GM18907 (cell line): Measurements from ENCODE around the gene ATF5.

Experiments
- ATAC-seq: cut with Tn5 transposase; IDR thresholded peaks from one replicate; pipeline ENCODE4 v1.9.1; 2021; ENCODE audit warnings: mild to moderate bottlenecking, moderate library complexity; ENCODE audit not compliant: unreplicated experiment

The ATF5 gene

DNA sequence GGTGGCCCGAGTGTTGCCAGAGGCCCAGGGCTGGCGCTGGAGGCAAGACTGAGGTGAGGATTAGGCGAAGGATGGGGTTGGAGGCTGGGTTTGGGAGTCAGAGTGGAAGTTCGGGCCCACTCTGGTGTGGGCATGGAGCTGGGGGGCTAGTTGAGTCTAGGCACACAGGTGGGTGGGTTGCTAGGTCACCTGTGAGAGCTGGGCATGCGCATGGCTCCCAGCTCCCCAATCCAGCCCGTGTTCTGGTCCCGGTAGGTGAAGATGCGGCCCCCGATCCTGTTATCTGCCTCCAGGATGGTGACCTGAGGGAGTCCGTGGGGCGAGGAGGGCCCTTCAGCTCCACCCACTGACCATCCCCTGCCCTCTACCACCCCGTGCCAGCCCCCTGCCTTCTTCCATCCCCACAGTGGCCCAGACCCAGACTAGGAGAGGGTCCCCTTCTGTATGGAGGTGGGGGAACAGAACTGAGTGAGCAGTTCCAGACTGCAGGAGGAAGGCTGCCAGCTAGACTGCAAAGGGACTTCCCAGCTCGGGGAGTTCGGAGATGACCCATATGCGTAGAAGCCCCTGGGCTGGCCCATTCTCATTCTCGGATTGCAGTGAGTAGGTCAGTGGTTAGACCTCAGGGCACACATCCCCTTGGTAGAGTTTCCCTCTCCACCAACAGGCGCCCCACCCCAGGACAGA lies 34.0 kb upstream of the ATF5 start:
- ATAC-seq, result peak; percentile 31

DNA sequence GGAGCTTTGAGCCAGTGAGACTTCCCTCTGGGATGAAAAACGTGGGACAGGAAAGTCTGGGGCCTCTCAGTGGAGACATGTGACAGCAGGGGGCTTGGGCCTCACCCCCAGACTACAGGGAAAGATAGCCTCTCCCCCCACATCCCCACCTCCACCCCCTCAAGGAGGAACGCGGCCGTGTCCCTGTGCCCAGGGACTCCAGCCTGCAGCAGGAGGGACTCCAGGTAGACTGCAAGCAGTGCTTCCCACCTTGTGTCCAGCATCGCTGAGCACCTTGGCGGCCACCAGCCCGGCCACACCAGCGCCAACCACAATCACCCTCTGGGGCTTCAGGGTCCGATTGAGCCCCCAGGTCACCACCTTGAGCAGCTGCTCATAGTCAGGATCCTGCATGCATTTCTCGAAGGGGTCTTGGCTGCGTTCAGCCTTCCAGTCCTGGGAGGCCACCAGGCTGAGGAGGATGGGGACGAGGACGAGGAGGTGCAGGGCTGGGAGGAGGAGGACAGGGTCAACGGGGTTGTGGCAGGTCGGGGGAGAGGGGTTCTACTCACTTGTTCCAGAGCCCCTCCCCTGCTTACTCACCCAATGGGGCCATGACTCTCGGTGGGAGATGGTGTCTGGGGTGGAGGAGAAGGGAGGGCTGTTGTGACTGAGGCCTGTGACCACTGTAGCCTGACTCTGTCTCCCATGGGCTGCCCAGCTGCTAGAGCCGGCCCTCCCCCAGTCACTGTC lies 33.3 kb upstream of the ATF5 start:
- no peak for ATAC-seq

DNA sequence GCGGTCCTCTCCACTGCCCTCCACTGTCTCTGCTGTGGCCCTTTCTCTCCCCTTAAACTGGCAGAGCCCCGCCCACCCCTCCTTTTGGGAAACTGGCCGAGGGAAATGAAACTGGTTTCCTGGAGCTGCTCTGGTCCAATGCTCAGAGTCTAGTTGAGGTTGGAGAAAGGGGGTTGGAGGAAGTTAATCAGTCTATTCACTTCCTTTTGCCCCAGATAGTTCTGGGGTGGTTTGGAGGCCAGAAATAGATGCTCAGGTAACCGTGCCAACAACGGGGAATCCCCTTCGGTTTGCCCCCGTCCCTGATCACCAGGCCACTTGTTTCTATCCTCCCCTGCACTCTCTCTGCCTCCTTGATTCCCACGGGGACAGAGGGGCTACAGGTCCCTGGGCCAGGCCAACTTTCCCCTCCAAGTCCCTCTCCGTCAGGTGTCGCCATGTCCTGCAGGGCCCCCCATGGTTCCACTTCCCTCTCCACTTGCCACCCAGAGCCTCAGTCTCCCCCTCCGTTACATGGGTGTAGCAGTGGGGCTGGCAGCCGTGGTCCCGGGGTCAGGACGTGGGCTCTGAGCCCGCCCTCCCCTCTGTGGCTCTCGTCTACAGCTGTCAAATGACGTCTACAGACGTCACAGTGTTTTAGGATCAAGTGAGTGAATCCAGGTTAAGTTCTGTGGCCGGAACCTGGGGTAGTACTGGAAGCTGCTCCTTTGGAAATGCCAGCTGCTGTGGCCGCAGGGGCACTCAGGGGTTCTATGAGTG lies 32.0 kb upstream of the ATF5 start, which contains the start of gene IL4I1:
Gene IL4I1, minus strand, starts transcription at position 25 of the 759 bp plus-strand sequence. CDS start 727 bp downstream, outside the sequence.
- ATAC-seq, result peak; percentile 61

DNA sequence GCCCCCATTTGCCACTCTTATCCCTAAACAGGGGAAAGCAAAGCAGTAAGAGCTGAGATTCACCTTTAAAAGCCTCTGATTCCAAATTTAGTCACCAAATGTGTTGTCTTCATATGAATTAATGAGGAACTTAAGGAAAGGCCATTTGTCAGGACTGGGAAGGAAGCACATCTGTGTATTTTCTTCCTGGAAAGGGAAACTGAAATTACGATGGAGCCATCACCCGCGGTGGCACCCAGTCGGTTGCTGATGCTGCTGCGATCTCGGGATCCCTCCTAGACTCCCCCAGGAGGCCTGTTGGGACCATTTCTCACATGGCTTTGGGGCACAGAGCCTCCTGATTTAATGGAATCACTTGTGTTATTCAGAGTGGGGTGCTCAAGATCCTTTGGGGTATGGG lies 24.9 kb upstream of the ATF5 start:
- no peak for ATAC-seq

DNA sequence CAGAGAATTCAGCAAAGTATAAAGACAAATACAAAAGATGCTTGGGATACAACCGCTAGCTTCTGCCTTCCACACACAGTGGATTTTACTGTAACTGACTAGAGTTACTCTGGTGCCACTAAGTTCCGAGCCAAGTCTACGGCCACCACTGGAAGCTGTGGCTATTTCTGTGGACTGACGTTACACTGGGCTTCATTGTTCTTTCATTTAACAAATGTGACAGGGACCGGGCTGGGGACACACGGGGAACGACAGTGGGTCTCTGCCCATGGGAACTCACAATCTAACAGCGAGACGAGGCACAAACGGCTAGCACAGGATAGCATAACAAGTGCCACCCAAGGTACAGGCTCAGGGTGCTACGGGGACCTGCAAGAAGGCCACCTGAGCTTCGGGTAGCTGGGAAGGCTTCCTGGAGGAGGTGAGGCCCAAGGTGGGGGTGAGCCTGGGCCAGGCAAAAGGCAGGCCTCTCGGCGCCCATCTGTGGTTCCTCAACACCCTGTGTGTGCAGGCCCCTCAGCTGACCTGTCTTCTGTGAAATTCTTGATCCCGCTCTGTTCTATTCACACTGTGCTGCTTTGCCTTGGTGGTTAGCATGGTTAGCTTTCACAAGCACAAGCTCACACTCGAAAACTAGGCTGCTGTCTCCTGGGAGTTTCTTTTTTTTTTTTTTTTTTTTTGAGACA lies 22.0 kb upstream of the ATF5 start:
- ATAC-seq, result no peak

DNA sequence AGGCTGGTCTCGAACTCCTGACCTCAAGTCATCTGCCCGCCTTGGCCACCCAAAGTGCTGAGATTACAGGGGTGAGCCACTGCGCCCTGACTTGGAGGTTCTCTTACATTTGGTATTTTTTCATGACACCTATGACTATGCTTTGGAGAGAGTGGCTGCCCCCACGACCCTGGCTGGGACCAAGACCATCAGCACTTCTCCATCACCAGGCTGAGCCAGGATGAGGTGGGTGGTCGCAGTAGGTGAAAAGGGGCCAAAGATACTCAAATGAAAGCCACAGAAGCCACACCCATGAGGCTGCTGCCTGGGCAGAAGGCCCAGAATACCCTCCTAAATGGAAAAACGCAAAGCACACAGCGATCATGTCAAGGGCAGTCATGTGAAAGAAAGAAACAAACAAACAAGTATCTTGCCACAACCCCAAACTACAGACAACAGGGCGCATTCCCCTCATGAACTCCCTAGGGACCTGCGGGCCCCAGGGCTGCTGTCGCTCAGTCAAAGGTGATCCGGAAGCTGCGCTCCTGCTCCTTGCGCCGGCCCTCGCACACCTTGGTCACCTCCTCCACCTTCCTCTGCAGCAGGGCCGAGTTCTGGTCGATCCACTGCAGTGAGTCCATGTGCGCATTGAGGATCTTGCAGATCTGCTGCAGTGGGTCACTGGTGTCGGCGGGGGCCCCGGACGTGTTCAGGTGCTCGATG lies 21.1 kb upstream of the ATF5 start:
- no peak for ATAC-seq

DNA sequence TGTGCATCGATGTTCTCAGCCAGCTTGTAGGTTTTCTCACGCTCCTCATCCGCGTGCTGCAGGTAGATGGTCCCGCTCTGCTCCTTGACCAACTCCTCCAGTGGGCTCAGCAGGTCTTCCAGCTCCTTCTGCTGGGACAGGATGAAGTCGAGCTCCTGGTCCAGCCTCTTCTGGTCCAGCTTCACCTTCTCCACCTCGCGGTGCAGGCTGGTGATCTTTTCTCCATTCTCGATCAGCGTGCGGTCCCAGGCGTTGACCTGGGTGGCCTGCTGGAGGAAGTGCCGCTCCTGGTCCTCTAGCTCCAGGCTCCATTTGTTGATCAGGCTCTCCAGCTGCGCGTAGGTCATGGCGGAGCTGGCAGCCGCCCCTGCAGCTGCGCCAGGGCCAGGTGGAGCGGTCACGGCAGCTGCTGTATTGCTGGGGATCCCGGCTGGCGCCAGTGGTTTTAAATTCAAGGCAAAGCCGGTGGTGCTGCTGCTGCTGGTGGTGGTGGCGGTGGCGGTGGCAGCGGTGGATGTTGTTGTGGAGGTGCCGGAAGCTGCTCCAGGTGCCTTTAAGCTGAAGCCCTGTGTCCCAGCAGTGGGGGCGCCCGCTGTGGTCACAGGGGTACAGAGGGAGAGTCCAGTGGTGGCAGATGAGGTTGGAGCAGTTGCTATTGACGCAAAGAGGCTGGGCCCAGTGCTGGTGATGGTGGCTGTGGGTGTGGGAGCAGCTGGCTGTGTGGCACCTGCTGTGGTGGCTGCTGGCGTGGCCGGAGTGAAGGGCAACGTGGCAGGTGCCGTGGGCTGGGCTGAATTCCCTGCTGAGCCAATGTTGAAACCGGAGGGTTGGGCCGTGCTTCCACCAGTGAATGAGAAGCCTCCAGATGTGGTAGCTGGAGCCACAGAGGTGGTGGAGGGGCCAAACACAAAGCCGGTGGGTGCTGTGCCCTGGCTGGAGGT lies 20.3 kb upstream of the ATF5 start:
- ATAC-seq, result no peak

DNA sequence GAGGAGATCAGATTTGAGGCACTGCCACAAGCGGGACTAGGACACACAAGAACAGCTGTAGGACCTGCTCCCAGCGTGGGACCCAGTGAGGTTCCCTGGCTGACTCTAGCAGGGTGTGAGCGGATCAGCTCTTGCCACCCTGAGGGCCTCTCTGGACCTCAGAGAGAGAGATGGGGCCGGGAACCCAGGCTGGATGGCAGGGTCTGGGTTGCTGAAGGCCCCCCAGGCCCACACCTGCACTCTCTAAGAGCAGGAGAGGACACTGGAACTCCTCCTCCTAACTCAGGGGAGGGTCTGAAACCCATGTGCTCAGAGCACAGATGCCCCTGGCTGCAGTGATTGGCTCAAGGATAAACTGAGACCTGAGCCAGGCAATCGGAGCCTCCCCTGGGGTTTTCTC lies 18.8 kb upstream of the ATF5 start:
- no peak for ATAC-seq

DNA sequence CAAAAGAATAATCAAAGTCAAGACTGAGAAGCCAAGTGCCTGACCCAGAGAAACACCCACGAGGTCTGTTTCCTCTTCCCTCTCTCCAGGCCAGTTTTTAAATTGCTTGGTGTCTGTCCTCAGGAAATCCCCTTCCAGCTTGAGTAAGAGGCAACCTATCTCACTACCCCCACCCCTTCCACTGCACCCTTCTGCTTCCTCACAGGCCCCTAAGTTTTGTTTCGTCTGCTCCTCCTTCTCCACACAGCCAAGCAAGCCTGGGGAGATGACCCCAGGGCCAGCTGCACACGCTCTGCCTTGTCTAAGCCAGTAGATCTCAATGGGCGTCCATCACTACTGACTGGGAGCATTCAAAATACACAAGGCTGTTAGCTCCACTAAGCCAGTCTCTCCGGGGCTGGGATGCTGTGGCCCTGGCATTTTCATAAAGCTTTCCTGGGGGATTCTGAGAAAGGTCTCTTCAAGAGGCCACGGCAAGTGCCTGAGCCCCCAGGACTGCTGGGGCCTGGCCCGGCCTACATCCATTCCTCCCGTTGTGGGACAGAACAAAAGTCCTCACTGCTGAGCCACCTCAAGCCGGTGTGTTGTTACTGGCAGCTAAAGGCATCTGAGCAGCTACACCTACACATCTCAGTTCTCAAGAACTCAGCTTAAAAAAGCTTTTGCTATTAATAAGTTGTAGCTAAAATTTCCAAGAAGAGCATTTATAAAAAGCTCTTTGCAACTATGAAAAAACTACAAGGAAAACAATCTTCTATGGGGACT lies 17.4 kb upstream of the ATF5 start:
- ATAC-seq, result peak; percentile 49

DNA sequence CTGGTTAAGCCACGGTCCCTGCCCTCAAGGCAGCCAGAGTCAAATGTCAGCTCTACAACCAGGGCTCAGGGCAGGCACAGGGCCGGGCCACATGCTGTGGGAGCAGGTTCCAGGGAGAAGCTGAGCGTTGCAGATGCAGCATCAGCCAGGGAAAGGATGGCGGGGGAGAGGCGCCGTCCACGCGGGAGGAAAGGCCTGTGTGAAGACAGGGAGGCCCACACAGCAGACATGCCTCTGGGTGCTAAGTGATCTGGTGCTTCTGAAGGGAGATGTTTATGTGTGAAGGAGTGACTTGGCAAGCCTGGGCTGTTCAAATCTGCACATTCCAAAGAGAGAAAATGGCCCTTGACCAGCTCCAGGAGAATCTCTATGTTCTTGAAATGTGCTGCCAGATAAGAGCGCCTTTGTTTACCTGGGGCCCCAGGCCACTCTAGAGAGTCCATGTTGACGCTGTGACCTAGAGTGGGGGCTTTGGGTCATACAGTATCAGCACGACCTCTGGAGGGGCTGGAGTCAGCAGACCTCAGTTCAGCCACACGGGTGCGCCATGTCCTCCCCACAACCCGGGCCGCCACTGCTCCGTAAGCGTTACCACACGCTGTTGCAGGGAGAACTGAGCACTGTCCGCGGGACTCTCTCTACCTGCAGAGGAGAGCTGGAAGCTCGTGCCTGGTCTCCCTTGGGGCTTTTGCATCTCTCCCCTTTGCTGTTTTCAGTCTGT lies 15.9 kb upstream of the ATF5 start:
- no peak for ATAC-seq

DNA sequence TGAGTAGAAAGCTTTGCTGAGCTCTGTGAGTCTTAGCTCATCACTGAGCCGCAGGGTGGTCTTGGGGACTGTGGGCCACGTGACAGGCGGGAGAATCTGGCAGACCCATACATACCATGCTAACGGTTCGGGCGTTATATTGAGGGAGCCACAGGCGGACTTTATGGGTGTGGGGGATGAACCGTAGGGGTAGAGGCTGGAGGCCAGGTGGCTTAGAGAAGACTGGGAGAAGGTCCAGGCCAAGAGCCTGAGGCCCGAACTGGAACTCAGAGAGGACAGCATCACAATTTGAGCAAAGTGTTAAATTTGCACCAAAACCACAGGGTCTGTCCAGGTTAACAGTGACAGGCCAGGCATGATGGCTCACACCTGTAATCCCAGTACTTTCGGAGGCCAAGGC lies 15.3 kb upstream of the ATF5 start:
- ATAC-seq, result no peak

DNA sequence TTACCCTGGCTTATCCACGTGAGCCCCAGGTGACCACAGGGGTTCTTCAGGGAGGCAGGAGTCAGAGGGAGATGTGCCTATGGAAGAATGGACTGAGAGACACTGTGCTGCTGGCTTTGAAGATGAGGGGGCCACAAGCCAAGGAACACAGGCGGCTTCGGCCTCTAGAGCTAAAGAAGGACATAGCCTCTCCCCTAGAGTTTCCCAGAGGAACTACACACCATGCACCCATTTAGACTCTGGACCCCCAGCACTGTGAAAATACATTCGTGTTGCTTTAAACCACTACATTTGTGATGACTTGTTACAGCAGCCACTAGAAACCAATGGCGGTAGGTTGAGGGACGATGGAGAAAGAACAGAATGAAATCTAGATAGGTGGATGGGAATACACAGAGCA lies 13.7 kb upstream of the ATF5 start:
- ATAC-seq, result no peak

DNA sequence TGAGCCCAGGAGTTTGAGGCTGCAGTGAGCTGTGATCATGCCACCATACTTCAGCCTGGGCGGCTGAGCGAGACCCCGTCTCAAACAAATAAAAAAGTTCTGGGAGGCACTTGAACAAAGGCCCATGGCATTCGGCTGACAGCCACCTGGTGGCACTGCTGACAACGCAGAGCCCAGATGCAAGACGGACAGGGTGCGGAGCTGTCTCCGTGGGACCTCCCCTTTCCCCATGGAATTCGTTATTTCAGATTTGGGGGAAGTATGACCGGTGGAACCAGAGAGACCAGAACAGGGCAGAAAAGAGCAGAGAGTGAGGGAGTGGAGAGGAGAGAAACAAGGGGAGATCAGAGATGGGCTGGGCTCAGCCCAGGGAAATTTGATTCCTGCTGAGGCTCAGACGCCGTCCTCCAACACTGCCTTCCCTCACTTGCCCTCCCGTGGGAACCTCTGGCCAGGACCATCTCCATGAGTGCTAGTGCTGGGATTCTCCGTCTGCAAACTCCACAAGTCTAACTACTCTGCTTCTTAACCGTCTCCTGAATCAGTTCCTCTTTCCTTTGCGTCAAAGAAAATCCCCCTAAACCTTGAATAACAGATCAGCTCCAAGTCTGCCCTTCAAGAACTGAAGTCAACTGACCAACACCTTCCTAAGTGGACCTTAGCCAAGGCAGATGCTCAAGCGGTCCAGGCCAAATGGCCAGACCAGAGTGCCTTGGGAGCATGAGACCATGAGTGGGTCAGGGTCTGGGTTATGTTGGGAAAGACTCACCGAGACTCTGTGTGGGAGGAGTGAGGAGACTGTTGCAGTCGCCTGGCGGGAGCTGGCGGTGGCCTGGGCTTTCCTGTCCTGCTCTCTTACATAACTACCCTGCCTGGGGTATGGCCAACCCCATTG lies 11.9 kb upstream of the ATF5 start:
- no peak for ATAC-seq

DNA sequence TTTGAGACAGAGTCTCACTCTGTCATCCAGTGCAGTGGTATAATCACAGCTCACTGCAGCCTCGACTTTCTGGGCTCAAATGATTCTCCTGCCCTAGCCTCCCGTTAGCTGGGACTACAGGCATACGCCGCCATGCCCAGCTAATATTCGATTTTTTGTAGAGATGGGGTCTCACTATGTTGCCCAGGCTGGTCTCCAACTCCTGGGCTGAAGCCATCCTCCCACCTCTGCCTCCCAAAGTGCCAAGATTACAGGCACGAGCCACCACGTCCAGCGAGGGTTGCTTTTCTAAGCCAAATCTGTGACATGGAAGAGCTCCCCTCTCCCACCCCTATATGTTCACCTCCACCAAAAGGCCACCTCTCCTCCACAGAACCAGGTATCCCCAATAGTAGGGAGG lies 10.9 kb upstream of the ATF5 start:
- ATAC-seq, result no peak

DNA sequence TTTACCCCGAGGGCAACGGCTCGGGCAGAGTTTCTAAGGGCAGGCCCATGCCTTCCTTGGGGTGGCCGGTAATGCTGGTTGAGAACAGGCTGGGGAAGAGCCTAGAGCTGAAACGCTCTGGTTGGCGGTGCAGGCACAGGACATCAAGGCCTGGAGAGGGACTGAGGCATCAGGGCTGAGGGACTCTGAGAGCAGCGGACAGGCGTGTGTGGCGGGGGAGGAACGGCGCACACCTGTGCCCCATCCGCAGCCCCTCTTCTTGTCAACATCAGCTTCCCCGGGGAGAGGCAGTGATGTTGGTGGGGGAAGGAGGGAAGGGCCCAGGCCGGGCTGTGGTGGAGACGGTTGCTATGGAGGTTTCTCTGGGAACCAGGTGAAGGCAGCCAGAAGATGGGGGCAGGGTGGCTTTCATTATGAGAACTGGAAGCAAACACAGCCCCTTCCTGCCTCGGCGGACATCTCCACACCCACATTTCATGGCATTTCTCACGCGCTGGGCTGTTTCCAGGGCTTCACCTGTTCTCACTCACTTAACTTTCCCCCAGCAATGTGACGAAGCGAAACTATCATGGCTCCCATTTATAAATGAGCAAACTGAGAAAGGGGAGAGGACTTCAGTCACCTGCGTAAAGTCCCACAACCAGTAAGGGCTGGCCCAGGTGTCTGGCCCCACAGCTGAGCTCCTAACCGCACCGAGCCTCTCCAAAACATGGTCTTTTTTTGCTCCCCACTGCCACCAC lies 8.2 kb upstream of the ATF5 start:
- ATAC-seq, result no peak
